Osteocyte (in vitro differentiated cells): ENCODE results near the gene GNPTAB. TPM values are rescaled to one million over a fixed set of nuclear protein-coding genes. Genes with fewer than 3 reads are reported as not detected.

Experiments
- DNase-seq: peaks from one replicate; pipeline ENCODE4 v3.0.0; 2021; ENCODE audit warnings: mixed read lengths; ENCODE audit not compliant: unreplicated experiment; ENCODE audit errors: extremely low spot score
- H3K27ac Mint-ChIP-seq: one replicate; pipeline ENCODE4 v1.8.0; 2021; ENCODE audit warnings: mild to moderate bottlenecking, mixed read lengths; ENCODE audit not compliant: unreplicated experiment
- H3K27me3 Mint-ChIP-seq: one replicate; pipeline ENCODE4 v1.8.0; 2021; ENCODE audit warnings: mixed read lengths; ENCODE audit not compliant: unreplicated experiment
- H3K36me3 Mint-ChIP-seq: one replicate; pipeline ENCODE4 v1.8.0; 2021; ENCODE audit warnings: mixed read lengths; ENCODE audit not compliant: unreplicated experiment
- H3K4me1 Mint-ChIP-seq: one replicate; pipeline ENCODE4 v1.8.0; 2021; ENCODE audit warnings: mixed read lengths; ENCODE audit not compliant: unreplicated experiment
- H3K4me3 Mint-ChIP-seq: one replicate; pipeline ENCODE4 v1.8.0; 2021; ENCODE audit warnings: mild to moderate bottlenecking, moderate library complexity, mixed read lengths; ENCODE audit not compliant: unreplicated experiment
- H3K9me3 Mint-ChIP-seq: one replicate; pipeline ENCODE4 v1.8.0; 2021; ENCODE audit warnings: mixed read lengths; ENCODE audit not compliant: unreplicated experiment
- CTCF ChIP-seq: fragments of 200-600 bp; sonication (generic); IDR thresholded peaks from 2 replicates; pipeline ENCODE4 v1.5.0; 2021; ENCODE audit warnings: antibody characterized with exemption, mild to moderate bottlenecking, moderate library complexity
- total RNA-seq: library from RNA; stranded (reverse); gene quantifications from 2 replicates; pipeline ENCODE4 v1.2.1, GENCODE V29; 2021

The GNPTAB gene
- total RNA-seq, 1 donor from 2014 or later, result 25.8 TPM

- Mint-ChIP-seq H3K4me3 (no peak overlapping the region), H3K36me3 (peaks cover 10% of the 10 kb centered on the region), H3K27me3 (no peaks in the 10 kb centered on the region), H3K4me1 (peaks cover 10% of the 10 kb centered on the region), H3K9me3 (no peaks in the 10 kb centered on the region), H3K27ac (no peak overlapping the region)
- no peak for DNase-seq
- no peak for TF ChIP-seq CTCF
Measured at GRCh38 chr12:101784376-101784775, 46.4 kb downstream of the GNPTAB start.

GRCh38 chr12:101783838-101784237 is 46.9 kb downstream of the GNPTAB start:
- H3K27ac Mint-ChIP-seq, result no peak overlapping the region

GRCh38 chr12:101783150-101783549 is 47.6 kb downstream of the GNPTAB start:
- TF ChIP-seq CTCF, result no peak
- peaks cover 10% of the 10 kb centered on the region for H3K4me1 Mint-ChIP-seq
- no peaks in the 10 kb centered on the region for H3K9me3 Mint-ChIP-seq
- DNase-seq, result no peak
- H3K36me3 Mint-ChIP-seq, result peaks cover 10% of the 10 kb centered on the region
- H3K27me3 Mint-ChIP-seq, result no peaks in the 10 kb centered on the region
- H3K27ac Mint-ChIP-seq, result peak overlapping the region; percentile 29
- H3K4me3 Mint-ChIP-seq, result no peak overlapping the region

More at GRCh38 chr12:101783838-101784237, 46.9 kb downstream of the GNPTAB start:
- no peak for TF ChIP-seq CTCF
- Mint-ChIP-seq H3K36me3 (peaks cover 10% of the 10 kb centered on the region), H3K27me3 (no peaks in the 10 kb centered on the region), H3K9me3 (no peaks in the 10 kb centered on the region), H3K4me3 (no peak overlapping the region), H3K4me1 (peaks cover 10% of the 10 kb centered on the region)
- no peak for DNase-seq

GRCh38 chr12:101782273-101782731 is 48.5 kb downstream of the GNPTAB start:
- Mint-ChIP-seq H3K4me3 (no peak overlapping the region), H3K4me1 (peaks cover 10% of the 10 kb centered on the region)

GRCh38 chr12:101781834-101782233 is 48.9 kb downstream of the GNPTAB start:
- Mint-ChIP-seq H3K27me3 (no peaks in the 10 kb centered on the region), H3K36me3 (peaks cover 8% of the 10 kb centered on the region), H3K4me1 (peaks cover 10% of the 10 kb centered on the region), H3K4me3 (no peak overlapping the region), H3K27ac (no peak overlapping the region), H3K9me3 (no peaks in the 10 kb centered on the region)
- DNase-seq, result no peak
- no peak for TF ChIP-seq CTCF

More at GRCh38 chr12:101782273-101782731, 48.5 kb downstream of the GNPTAB start:
- DNase-seq, result no peak
- no peaks in the 10 kb centered on the region for H3K9me3 Mint-ChIP-seq
- peaks cover 6% of the 10 kb centered on the region for H3K36me3 Mint-ChIP-seq
- TF ChIP-seq CTCF, result no peak
- H3K27ac Mint-ChIP-seq, result no peak overlapping the region
- H3K27me3 Mint-ChIP-seq, result no peaks in the 10 kb centered on the region
